GM20431 (cell line): ENCODE results near the gene SPON1.

ENCODE experiments used
- in situ Hi-C: fragments of 300-500 bp; cut with MseI, MboI; formaldehyde crosslinking; loops from one replicate; pipeline ENCODE4 v1.15.0; 2020; ENCODE audit warnings: low sequenced_read_pairs; ENCODE audit not compliant: unreplicated experiment

SPON1 gene

GRCh38 chr11:14109742-14110141 lies 147.2 kb downstream of the SPON1 start:
- in situ Hi-C loops: no loop called here

GRCh38 chr11:14110629-14111028 lies 148.1 kb downstream of the SPON1 start:
- in situ Hi-C loops: no loop called here

GRCh38 chr11:14111496-14111895 lies 149.0 kb downstream of the SPON1 start:
- in situ Hi-C loops: no loop called here

- in situ Hi-C loops: no loop called here
Measured at GRCh38 chr11:14112721-14113120, 150.2 kb downstream of the SPON1 start.

- in situ Hi-C loops: no loop called here
Measured at GRCh38 chr11:14114269-14114668, 151.7 kb downstream of the SPON1 start.

- in situ Hi-C loops: no loop called here
Measured at GRCh38 chr11:14114786-14115185, 152.3 kb downstream of the SPON1 start.

GRCh38 chr11:14117632-14118031 lies 155.1 kb downstream of the SPON1 start:
- in situ Hi-C loops: no loop called here

GRCh38 chr11:14118072-14118471 lies 155.5 kb downstream of the SPON1 start:
- in situ Hi-C loops: no loop called here

- in situ Hi-C loops: no loop called here
Measured at GRCh38 chr11:14119357-14119756, 156.8 kb downstream of the SPON1 start.

- in situ Hi-C loops: no loop called here
Measured at GRCh38 chr11:14124350-14124749, 161.8 kb downstream of the SPON1 start.

GRCh38 chr11:14124886-14125285 lies 162.4 kb downstream of the SPON1 start:
- in situ Hi-C loops: no loop called here

- in situ Hi-C loops: no loop called here
Measured at GRCh38 chr11:14125529-14125928, 163.0 kb downstream of the SPON1 start.

- in situ Hi-C loops: no loop called here
Measured at GRCh38 chr11:14127679-14128078, 165.2 kb downstream of the SPON1 start.

GRCh38 chr11:14132312-14132711 lies 169.8 kb downstream of the SPON1 start:
- in situ Hi-C loops: no loop called here

- in situ Hi-C loops: no loop called here
Measured at GRCh38 chr11:14133381-14133780, 170.9 kb downstream of the SPON1 start.

- in situ Hi-C loops: no loop called here
Measured at GRCh38 chr11:14136561-14136960, 174.0 kb downstream of the SPON1 start.

- in situ Hi-C loops: no loop called here
Measured at GRCh38 chr11:14137284-14137683, 174.8 kb downstream of the SPON1 start.

GRCh38 chr11:14140991-14141390 lies 178.5 kb downstream of the SPON1 start:
- in situ Hi-C loops: no loop called here

GRCh38 chr11:14141676-14142075 lies 179.2 kb downstream of the SPON1 start:
- in situ Hi-C loops: no loop called here

GRCh38 chr11:14144934-14145333 lies 182.4 kb downstream of the SPON1 start:
- in situ Hi-C loops: no loop called here

- in situ Hi-C loops: no loop called here
Measured at GRCh38 chr11:14148653-14149273, 186.2 kb downstream of the SPON1 start.

GRCh38 chr11:14149683-14150082 lies 187.2 kb downstream of the SPON1 start:
- in situ Hi-C loops: no loop called here
